HG02981 (cell line): Measurements from ENCODE around the gene ATP2A2.
"Not testable (repeated sequence)": the region's sequence is repeated elsewhere in the genome, so short reads cannot be mapped to it uniquely, and the experiment has no call there.

Experiments
- ATAC-seq: cut with Tn5 transposase; IDR thresholded peaks from one replicate; pipeline ENCODE4 v1.9.1; 2021; ENCODE audit warnings: mild to moderate bottlenecking, moderate library complexity; ENCODE audit not compliant: unreplicated experiment

The ATP2A2 gene

GRCh38 chr12:110340261-110340660, 59.2 kb downstream of the ATP2A2 start:
- ATAC-seq: not testable (repeated sequence)

DNA sequence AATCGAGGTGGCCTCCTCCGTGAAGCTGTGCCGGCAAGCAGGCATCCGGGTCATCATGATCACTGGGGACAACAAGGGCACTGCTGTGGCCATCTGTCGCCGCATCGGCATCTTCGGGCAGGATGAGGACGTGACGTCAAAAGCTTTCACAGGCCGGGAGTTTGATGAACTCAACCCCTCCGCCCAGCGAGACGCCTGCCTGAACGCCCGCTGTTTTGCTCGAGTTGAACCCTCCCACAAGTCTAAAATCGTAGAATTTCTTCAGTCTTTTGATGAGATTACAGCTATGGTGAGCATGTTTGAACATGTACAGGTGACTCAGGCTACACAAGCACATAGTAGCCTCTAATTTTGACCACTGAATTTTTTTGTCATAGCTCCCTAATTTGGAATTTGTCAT, 59.7 kb downstream of the ATP2A2 start:
- no peak for ATAC-seq

DNA sequence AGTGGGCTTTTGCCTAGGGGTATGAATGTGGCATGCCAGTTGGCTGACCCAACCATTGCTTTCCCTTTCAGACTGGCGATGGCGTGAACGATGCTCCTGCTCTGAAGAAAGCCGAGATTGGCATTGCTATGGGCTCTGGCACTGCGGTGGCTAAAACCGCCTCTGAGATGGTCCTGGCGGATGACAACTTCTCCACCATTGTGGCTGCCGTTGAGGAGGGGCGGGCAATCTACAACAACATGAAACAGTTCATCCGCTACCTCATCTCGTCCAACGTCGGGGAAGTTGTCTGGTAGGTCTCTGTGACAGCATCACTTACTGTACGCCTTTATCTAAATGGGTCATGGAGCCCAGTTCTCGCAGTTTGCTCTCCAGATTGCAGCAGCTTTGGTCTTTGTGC, 61.1 kb downstream of the ATP2A2 start:
- no peak for ATAC-seq

DNA sequence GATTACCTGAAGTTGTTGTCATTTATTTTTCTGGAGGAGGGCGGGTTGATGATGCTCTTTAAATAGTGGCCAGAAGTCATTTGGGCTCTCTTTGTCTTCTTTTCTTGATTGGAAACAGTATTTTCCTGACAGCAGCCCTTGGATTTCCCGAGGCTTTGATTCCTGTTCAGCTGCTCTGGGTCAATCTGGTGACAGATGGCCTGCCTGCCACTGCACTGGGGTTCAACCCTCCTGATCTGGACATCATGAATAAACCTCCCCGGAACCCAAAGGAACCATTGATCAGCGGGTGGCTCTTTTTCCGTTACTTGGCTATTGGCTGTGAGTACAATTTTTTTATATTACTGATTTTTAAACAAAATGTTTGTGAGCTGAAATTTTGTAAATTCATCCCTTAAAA, 62.1 kb downstream of the ATP2A2 start:
- no peak for ATAC-seq

DNA sequence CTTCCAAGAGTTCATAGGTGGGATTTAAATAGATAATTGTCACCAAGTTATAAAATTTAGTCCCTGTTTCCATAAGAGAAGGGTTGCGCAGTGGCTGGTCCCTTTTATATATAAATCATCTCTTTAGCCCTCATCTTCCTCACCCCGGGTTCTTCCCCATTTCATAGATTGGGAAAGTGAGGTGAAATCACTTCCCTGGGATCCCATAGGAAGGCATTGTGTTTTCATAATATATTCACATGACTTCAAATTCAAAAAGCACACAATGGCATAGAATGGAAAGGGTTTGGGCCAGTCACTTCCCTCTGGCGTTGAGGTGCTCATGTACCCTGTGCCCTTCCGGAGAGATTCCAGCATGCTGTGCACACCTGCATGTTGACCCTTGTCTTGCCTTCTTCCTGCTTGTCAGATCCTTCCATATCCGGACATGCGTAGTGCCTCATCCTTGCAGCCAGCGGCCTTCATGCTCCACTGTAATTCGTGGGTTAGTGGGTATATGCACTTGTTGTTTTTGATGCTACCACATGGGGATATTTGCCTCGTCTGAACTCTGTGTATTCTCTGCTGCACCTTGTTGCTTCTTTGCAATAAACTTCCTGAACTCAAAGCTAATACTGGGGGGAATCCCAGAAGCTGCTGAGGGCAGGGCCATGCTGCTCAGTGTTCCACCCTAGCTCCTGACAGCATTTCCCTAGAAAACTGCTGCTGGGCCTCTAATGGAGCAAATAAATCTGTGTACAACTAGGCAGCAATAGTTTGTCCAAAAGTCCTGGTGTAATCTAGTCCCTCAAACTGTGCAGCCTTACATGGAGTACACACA, 62.9 kb downstream of the ATP2A2 start:
- no peak for ATAC-seq

GRCh38 chr12:110344657-110345056, 63.6 kb downstream of the ATP2A2 start:
- no peak for ATAC-seq

DNA sequence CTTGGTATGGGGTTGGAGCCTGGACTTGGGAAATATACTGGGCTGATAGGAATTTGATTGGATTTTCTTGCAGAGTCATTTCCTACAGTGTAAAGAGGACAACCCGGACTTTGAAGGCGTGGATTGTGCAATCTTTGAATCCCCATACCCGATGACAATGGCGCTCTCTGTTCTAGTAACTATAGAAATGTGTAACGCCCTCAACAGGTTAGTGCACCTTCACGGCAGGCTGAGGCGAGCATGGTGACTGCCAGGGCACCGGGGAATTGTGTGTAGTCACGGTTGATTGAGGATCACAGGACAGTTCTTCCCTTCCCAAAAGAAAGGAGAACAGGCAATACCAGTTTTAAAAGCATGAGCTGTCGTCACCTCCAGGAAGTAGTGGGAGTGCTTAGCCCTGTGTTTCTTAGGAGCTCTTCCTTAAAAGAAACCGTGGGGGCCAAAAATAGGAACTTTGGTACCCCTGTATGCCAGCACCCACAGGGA, 64.2 kb downstream of the ATP2A2 start:
- no peak for ATAC-seq

- no peak for ATAC-seq
Measured at GRCh38 chr12:110345963-110346362, 64.9 kb downstream of the ATP2A2 start.

DNA sequence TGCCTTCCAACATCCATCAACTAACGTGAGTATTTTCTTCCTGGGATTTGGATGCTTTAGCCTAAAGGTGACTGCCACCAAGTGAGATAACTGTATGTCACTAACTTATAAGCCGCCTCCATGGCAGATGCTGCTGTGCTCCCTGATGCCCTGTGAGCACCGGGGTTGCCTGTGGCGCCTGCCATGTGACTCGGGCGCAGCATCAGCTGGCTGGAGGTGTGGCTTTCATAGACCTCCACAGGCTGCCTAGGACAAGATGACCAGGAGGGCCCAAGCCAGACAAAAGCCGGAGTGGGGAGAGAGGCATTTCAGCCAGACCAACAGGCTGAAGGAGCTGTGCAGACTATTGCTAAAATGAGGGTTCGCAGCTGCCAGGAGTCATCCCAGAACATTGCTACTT, 66.7 kb downstream of the ATP2A2 start:
- no peak for ATAC-seq

GRCh38 chr12:110348431-110349059, 67.5 kb downstream of the ATP2A2 start:
- ATAC-seq: no peak

DNA sequence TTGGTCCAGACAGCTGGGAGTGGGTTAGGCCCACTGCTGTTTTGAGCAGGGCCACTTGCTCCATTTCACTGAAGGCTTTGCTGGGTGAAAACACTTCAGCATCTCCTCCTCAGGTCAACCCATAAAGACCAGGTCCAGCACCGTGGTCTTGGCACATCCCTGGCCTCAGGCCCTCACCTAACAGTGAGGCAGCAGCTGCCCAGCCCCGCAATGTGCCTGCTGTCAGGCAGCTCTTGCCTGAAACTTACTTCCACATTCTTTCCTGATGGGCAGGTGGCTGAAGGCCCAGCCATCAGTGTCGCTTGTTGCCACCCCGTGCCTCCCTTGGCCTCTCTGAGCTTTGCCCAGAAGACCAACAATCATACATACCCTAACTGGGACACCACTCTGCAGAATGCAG, 68.0 kb downstream of the ATP2A2 start:
- ATAC-seq: no peak

- no peak for ATAC-seq
Measured at GRCh38 chr12:110349514-110350151, 68.6 kb downstream of the ATP2A2 start.

- ATAC-seq: no peak
Measured at GRCh38 chr12:110351119-110351518, 70.1 kb downstream of the ATP2A2 start.

DNA sequence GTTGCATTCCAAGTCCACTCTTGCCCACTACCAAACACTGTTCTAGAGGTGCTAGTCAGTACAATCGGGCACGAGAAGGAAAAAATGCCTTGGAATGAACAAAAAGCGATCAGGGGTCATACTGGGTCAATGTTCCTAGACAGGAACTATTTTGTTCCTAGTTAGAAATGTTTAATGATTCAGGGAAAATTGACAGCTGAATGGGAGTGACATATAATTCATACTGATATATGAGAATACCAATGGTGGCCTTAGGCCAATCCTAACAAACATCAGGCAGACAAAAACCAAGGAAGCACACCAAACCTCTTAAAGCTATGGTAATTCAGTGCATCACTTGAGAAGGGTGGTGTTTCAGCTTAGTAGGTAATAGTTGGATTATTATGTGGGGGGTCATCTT, 71.4 kb downstream of the ATP2A2 start:
- ATAC-seq: no peak

DNA sequence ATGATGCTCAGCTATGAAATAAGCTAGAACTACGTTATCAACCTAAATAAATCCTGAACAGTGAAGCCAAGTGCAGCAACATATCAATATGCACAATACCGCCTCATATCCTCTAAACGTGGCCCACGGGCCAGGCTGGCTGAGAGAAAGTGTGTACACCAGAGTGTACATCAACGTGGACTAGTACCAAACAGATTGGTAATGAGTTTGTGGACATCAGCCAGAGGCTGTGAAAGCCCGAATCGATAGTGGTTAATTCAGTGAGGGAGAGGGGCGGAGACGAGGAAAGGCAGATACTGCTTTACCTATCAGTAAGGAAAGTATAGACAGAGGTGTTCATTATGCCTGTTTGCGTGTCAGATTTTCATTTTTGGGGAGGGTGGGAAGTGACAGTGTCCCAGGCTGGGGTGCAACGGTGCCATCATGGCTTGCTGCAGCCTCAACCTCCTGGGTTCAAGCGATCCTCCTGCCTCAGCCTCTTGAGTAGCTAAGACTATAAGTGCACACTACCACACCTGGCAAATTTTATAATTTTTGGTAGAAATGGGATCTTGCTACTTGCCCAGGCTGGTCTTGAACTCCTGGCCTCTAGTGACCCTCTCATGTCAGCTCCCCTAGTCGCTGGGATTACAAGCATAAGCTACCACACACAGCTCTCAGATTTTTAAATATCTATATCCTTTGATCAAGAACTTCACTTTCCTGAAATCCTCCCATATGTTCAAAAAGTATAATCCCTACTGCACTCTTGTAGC, 72.3 kb downstream of the ATP2A2 start:
- ATAC-seq: no peak

GRCh38 chr12:110354172-110354780, 73.2 kb downstream of the ATP2A2 start:
- ATAC-seq: no peak

GRCh38 chr12:110355073-110355472, 74.0 kb downstream of the ATP2A2 start:
- no peak for ATAC-seq

- ATAC-seq: not testable (repeated sequence)
Measured at GRCh38 chr12:110358384-110359097, 77.5 kb downstream of the ATP2A2 start.

GRCh38 chr12:110361216-110361615, 80.2 kb downstream of the ATP2A2 start:
- no peak for ATAC-seq
